GM23338 (cell line): ENCODE data around the gene CD63. TPM values are rescaled to one million over a fixed set of nuclear protein-coding genes. Genes with fewer than 3 reads are reported as not detected.

Source experiments
- ATAC-seq: fragments of 200-7000 bp; cut with Tn5 transposase; 3 replicates; pipeline ENCODE4 v1.9.1; 2020
- DNase-seq: peaks from one replicate; pipeline ENCODE4 v3.0.0-alpha.2; 2015; ENCODE audit warnings: low spot score
- H2AFZ ChIP-seq: fragments of 200-600 bp; sonication (generic); 2 replicates; pipeline ENCODE4 v1.8.0; 2016; ENCODE audit warnings: antibody characterized with exemption, mild to moderate bottlenecking, moderate library complexity
- H3F3A ChIP-seq: fragments of 200-600 bp; sonication (generic); replicated peaks from 2 replicates; pipeline ENCODE4 v1.8.0; 2017; ENCODE audit warnings: antibody characterized with exemption, mixed run types, low read depth
- H3K27ac ChIP-seq: fragments of 200-600 bp; sonication (generic); 2 replicates; pipeline ENCODE4 v1.6.1; 2016; ENCODE audit warnings: low read depth
- H3K27me3 ChIP-seq: fragments of 200-600 bp; sonication (generic); 2 replicates; pipeline ENCODE4 v1.8.0; 2016; ENCODE audit warnings: mild to moderate bottlenecking, mixed run types, moderate library complexity; ENCODE audit not compliant: insufficient read depth
- H3K36me3 ChIP-seq: fragments of 200-600 bp; sonication (generic); 2 replicates; pipeline ENCODE4 v1.8.0; 2016; ENCODE audit warnings: mild to moderate bottlenecking; ENCODE audit not compliant: insufficient read depth
- H3K4me1 ChIP-seq: fragments of 200-600 bp; sonication (generic); 2 replicates; pipeline ENCODE4 v1.8.0; 2016; ENCODE audit warnings: mild to moderate bottlenecking, moderate library complexity; ENCODE audit not compliant: insufficient read depth
- H3K4me2 ChIP-seq: fragments of 200-600 bp; sonication (generic); 2 replicates; pipeline ENCODE4 v1.7.1; 2017; ENCODE audit warnings: mixed run types
- H3K4me3 ChIP-seq: fragments of 200-600 bp; sonication (generic); 2 replicates; pipeline ENCODE4 v1.6.1; 2016; ENCODE audit warnings: mixed run types
- H3K79me2 ChIP-seq: fragments of 200-600 bp; sonication (generic); replicated peaks from 2 replicates; pipeline ENCODE4 v1.8.0; 2017; ENCODE audit warnings: mild to moderate bottlenecking; ENCODE audit not compliant: insufficient read depth
- H3K9me2 ChIP-seq: fragments of 200-600 bp; sonication (generic); 2 replicates; pipeline ENCODE4 v1.8.0; 2017; ENCODE audit not compliant: insufficient read depth
- H4K20me1 ChIP-seq: fragments of 200-600 bp; sonication (generic); replicated peaks from 2 replicates; pipeline ENCODE4 v1.8.0; 2017; ENCODE audit warnings: mild to moderate bottlenecking; ENCODE audit not compliant: insufficient read depth
- H3K27ac Mint-ChIP-seq: 2 replicates; pipeline ENCODE4 v1.8.0; 2020; ENCODE audit warnings: inconsistent platforms, mild to moderate bottlenecking, moderate library complexity, mixed read lengths
- H3K27me3 Mint-ChIP-seq: 3 replicates; pipeline ENCODE4 v1.8.0; 2022; ENCODE audit warnings: low read depth, mild to moderate bottlenecking, moderate library complexity, mixed read lengths, inconsistent platforms; ENCODE audit not compliant: insufficient read depth, poor library complexity
- H3K36me3 Mint-ChIP-seq: 3 replicates; pipeline ENCODE4 v1.8.0; 2021; ENCODE audit warnings: low read depth, mild to moderate bottlenecking, inconsistent platforms, moderate library complexity, mixed read lengths
- H3K4me1 Mint-ChIP-seq: 3 replicates; pipeline ENCODE4 v1.8.0; 2020; ENCODE audit warnings: mild to moderate bottlenecking, inconsistent platforms, mixed read lengths
- H3K4me3 Mint-ChIP-seq: 3 replicates; pipeline ENCODE4 v1.8.0; 2021; ENCODE audit warnings: moderate library complexity, mild to moderate bottlenecking, inconsistent platforms, mixed read lengths
- H3K9me3 Mint-ChIP-seq: 3 replicates; pipeline ENCODE4 v1.8.0; 2020; ENCODE audit warnings: moderate library complexity, mild to moderate bottlenecking, inconsistent platforms, mixed read lengths
- CTCF ChIP-seq, 2 experiments: fragments of 200-600 bp in 1 of 2; sonication (generic) in 1 of 2; conservative IDR thresholded peaks; 2 replicates each; pipeline versions ENCODE4 v1.5.1 to v1.6.1; 2016 to 2017; ENCODE audit warnings: antibody characterized with exemption in 2 of 2, low read depth in 2 of 2, mild to moderate bottlenecking in 2 of 2, moderate library complexity in 1 of 2
- EZH2phosphoT487 ChIP-seq: fragments of 200-600 bp; sonication (generic); IDR thresholded peaks from one replicate; pipeline ENCODE4 v1.8.1; 2018; ENCODE audit warnings: antibody characterized with exemption; ENCODE audit not compliant: unreplicated experiment
- NANOG ChIP-seq: IDR thresholded peaks from 2 replicates; pipeline ENCODE4 v1.6.1; 2016; ENCODE audit warnings: antibody characterized with exemption, borderline replicate concordance
- STAT1 ChIP-seq: IDR thresholded peaks from one replicate; pipeline ENCODE4 v1.6.1; 2016; ENCODE audit warnings: antibody characterized with exemption; ENCODE audit not compliant: unreplicated experiment
- ZNF462 ChIP-seq: fragments of 250-450 bp; sonication (Bioruptor Pico); IDR thresholded peaks from 2 replicates; pipeline ENCODE4 v1.5.0; 2020; ENCODE audit warnings: mild to moderate bottlenecking, moderate library complexity
- polyA plus RNA-seq: library from polyadenylated mRNA; unstranded; fragments of >200 nt; fragmentation: Nextera tagmentation; extraction: Ambion mirVana; gene quantifications from 2 replicates; pipeline ENCODE4 v1.2.1, GENCODE V29; 2016
- total RNA-seq: library from RNA; depleted of rRNA; stranded (reverse); fragments of >200 nt; shearing (Covaris generic); gene quantifications from 2 replicates; pipeline ENCODE4 v1.2.3, GENCODE V29; 2014

Gene CD63
- total and polyA plus RNA-seq, 2 experiments from 2014 or later = 294 to 685 TPM

GRCh38 chr12:55732288-55732687, 3.5 kb upstream of the CD63 start:
- H3K9me3 Mint-ChIP-seq = no peaks in the 10 kb centered on the region; the same call in 2 of the 3 replicates
- H3K27me3 Mint-ChIP-seq = peaks cover 16% of the 10 kb centered on the region
- Histone ChIP-seq H3F3A (peaks cover 13% of the 10 kb centered on the region; the same call in 1 of the 2 replicates), H4K20me1 (no peaks in the 10 kb centered on the region), H3K27ac (no peak overlapping the region), H3K36me3 (no peaks in the 10 kb centered on the region), H3K4me1 (peaks cover 24% of the 10 kb centered on the region), H3K9me2 (no peaks in the 10 kb centered on the region), H3K79me2 (peaks cover 9% of the 10 kb centered on the region), H3K4me3 (no peak overlapping the region), H2AFZ (no peak overlapping the region), H3K4me2 (no peak overlapping the region), H3K27me3 (no peaks in the 10 kb centered on the region)
- H3K36me3 Mint-ChIP-seq = peaks cover 3% of the 10 kb centered on the region; the same call in 2 of the 3 replicates
- DNase-seq (no peak), ATAC-seq (no peak)
- H3K4me1 Mint-ChIP-seq = peaks cover 28% of the 10 kb centered on the region
- no peak overlapping the region for H3K27ac Mint-ChIP-seq
- no peak for TF ChIP-seq CTCF (conservative IDR thresholded peaks at IDR 0.05; ENCODE audit: low read depth in 2 of 2)
- TF ChIP-seq NANOG = no peak
- TF ChIP-seq STAT1 = no peak
- TF ChIP-seq EZH2phosphoT487 = no peak
- no peak for TF ChIP-seq ZNF462
- no peak overlapping the region for H3K4me3 Mint-ChIP-seq
